Trophoblast cell (in vitro differentiated cells and primary cell): ENCODE data around the gene AGAP1.

Source experiments
- DNase-seq, 2 donors: peaks; one replicate each; pipeline ENCODE4 v3.0.0-alpha.2; 2016
- H2AFZ ChIP-seq: 2 replicates; pipeline ENCODE4 v1.6.1; 2013; ENCODE audit warnings: low read length, moderate library complexity, mild to moderate bottlenecking; ENCODE audit not compliant: insufficient read depth, poor library complexity
- H2AK5ac ChIP-seq: 2 replicates; pipeline ENCODE4 v1.6.1; 2013; ENCODE audit warnings: mild to moderate bottlenecking, low read length
- H2BK120ac ChIP-seq: 2 replicates; pipeline ENCODE4 v1.6.1; 2013; ENCODE audit warnings: low read length, mild to moderate bottlenecking, moderate library complexity; ENCODE audit not compliant: insufficient read depth, poor library complexity
- H2BK12ac ChIP-seq: 2 replicates; pipeline ENCODE4 v1.6.1; 2013; ENCODE audit warnings: mild to moderate bottlenecking, low read length, moderate library complexity
- H2BK5ac ChIP-seq: 2 replicates; pipeline ENCODE4 v1.6.1; 2013; ENCODE audit warnings: low read length, low read depth, moderate library complexity, mild to moderate bottlenecking; ENCODE audit not compliant: poor library complexity
- H3K14ac ChIP-seq: 2 replicates; pipeline ENCODE4 v1.6.1; 2013; ENCODE audit warnings: mild to moderate bottlenecking, low read length
- H3K18ac ChIP-seq: 2 replicates; pipeline ENCODE4 v1.6.1; 2013; ENCODE audit warnings: mild to moderate bottlenecking, low read length
- H3K23ac ChIP-seq: 2 replicates; pipeline ENCODE4 v1.6.1; 2013; ENCODE audit warnings: low read length
- H3K27ac ChIP-seq: 2 replicates; pipeline ENCODE4 v1.5.1; 2013; ENCODE audit warnings: low read depth, mild to moderate bottlenecking, inconsistent platforms, low read length, moderate library complexity
- H3K27me3 ChIP-seq: 2 replicates; pipeline ENCODE4 v1.6.1; 2013; ENCODE audit warnings: inconsistent platforms, mild to moderate bottlenecking, low read length, moderate library complexity; ENCODE audit not compliant: insufficient read depth
- H3K36me3 ChIP-seq, 2 experiments: 1 replicate in 1 of 2; 2 replicates in 1 of 2; pipeline ENCODE4 v1.6.1; 2013; ENCODE audit warnings: low read length in 2 of 2, mild to moderate bottlenecking in 2 of 2, moderate library complexity in 1 of 2; ENCODE audit not compliant: insufficient read depth in 2 of 2, control insufficient read depth in 1 of 2
- H3K4ac ChIP-seq: 2 replicates; pipeline ENCODE4 v1.6.1; 2013; ENCODE audit warnings: low read depth, mild to moderate bottlenecking, low read length, moderate library complexity
- H3K4me1 ChIP-seq, 2 experiments: 1 replicate in 1 of 2; 2 replicates in 1 of 2; pipeline ENCODE4 v1.6.1; 2013; ENCODE audit warnings: low read length in 2 of 2, mild to moderate bottlenecking in 2 of 2, moderate library complexity in 1 of 2; ENCODE audit not compliant: insufficient read depth in 2 of 2, control insufficient read depth in 1 of 2
- H3K4me2 ChIP-seq: 2 replicates; pipeline ENCODE4 v1.6.1; 2013; ENCODE audit warnings: inconsistent platforms, mild to moderate bottlenecking, low read length, moderate library complexity
- H3K4me3 ChIP-seq: 2 replicates; pipeline ENCODE4 v1.5.1; 2013; ENCODE audit warnings: mild to moderate bottlenecking, low read depth, low read length, inconsistent platforms
- H3K79me1 ChIP-seq: one replicate; pipeline ENCODE4 v1.6.1; 2013; ENCODE audit warnings: low read length
- H3K79me2 ChIP-seq: 2 replicates; pipeline ENCODE4 v1.6.1; 2013; ENCODE audit warnings: low read length, mild to moderate bottlenecking; ENCODE audit not compliant: control insufficient read depth, insufficient read depth, poor library complexity
- H3K9ac ChIP-seq: 2 replicates; pipeline ENCODE4 v1.6.1; 2013; ENCODE audit warnings: mild to moderate bottlenecking, low read length
- H3K9me3 ChIP-seq: 2 replicates; pipeline ENCODE4 v1.6.1; 2013; ENCODE audit warnings: low read depth, mild to moderate bottlenecking, control low read depth, inconsistent platforms, low read length; ENCODE audit not compliant: insufficient read depth
- H4K12ac ChIP-seq: 2 replicates; pipeline ENCODE4 v1.6.1; 2013; ENCODE audit warnings: low read depth, mild to moderate bottlenecking, low read length, moderate library complexity
- H4K8ac ChIP-seq: 2 replicates; pipeline ENCODE4 v1.6.1; 2013; ENCODE audit warnings: low read depth, mild to moderate bottlenecking, low read length, moderate library complexity
- H4K91ac ChIP-seq: one replicate; pipeline ENCODE4 v1.6.1; 2013; ENCODE audit warnings: low read depth, mild to moderate bottlenecking, low read length, moderate library complexity
- WGBS: extraction: QIAGEN DNeasy Blood & Tissue Kit; methylation state at CpG from one replicate; pipeline ENCODE4 v1.1.7; 2013; ENCODE audit warnings: missing lambda C conversion rate; ENCODE audit not compliant: insufficient read length, insufficient coverage; ENCODE audit errors: extremely low coverage; 5-methylcytosine and 5-hydroxymethylcytosine counted together

AGAP1 gene

GRCh38 chr2:235497096-235497495 is 3.3 kb downstream of the AGAP1 start:
- H2BK5ac ChIP-seq, result no peak overlapping the region
- H3K23ac ChIP-seq, result no peak overlapping the region
- no CpG with 5 or more reads among the region's 3 CpGs for WGBS

GRCh38 chr2:235498541-235498940 is 4.7 kb downstream of the AGAP1 start:
- Histone ChIP-seq H3K4me3 (no peak overlapping the region), H3K23ac (no peak overlapping the region), H3K9me3 (no peaks in the 10 kb centered on the region), H3K79me2 (peaks cover 30% of the 10 kb centered on the region), H3K9ac (no peak overlapping the region), H3K14ac (no peak overlapping the region), H4K12ac (no peak overlapping the region), H2AK5ac (no peak overlapping the region), H3K27me3 (no peaks in the 10 kb centered on the region), H4K8ac (no peak overlapping the region), H3K4me2 (no peak overlapping the region), H3K18ac (no peak overlapping the region), H3K79me1 (peaks cover 9% of the 10 kb centered on the region), H2BK120ac (no peak overlapping the region), H3K4ac (peak overlapping the region; percentile 4), H3K27ac (no peak overlapping the region), H3K4me1 (peaks cover 30 to 36% of the 10 kb centered on the region in 2 experiments), H2BK12ac (no peak overlapping the region), H2AFZ (no peak overlapping the region), H2BK5ac (no peak overlapping the region), H4K91ac (no peak overlapping the region), H3K36me3 (peaks cover 0 to 2% of the 10 kb centered on the region in 2 experiments)
- WGBS, result no CpG with 5 or more reads among the region's 9 CpGs
- DNase-seq, result peak; percentile 12 to 30

More at GRCh38 chr2:235497096-235497495, 3.3 kb downstream of the AGAP1 start:
- Histone ChIP-seq H3K18ac (no peak overlapping the region), H3K79me1 (peaks cover 15% of the 10 kb centered on the region), H3K36me3 (peaks cover 0 to 2% of the 10 kb centered on the region in 2 experiments), H2AK5ac (no peak overlapping the region), H3K4me3 (no peak overlapping the region), H3K9ac (no peak overlapping the region), H3K9me3 (no peaks in the 10 kb centered on the region), H2BK120ac (no peak overlapping the region), H3K27ac (no peak overlapping the region), H3K4me1 (peaks cover 37 to 38% of the 10 kb centered on the region in 2 experiments), H3K14ac (no peak overlapping the region), H4K8ac (no peak overlapping the region), H4K91ac (no peak overlapping the region), H4K12ac (no peak overlapping the region), H3K79me2 (peaks cover 27% of the 10 kb centered on the region), H3K4me2 (no peak overlapping the region), H3K4ac (peak overlapping the region; percentile 64), H3K27me3 (no peaks in the 10 kb centered on the region), H2BK12ac (no peak overlapping the region), H2AFZ (no peak overlapping the region)
- DNase-seq, result no peak

- Histone ChIP-seq H3K27ac (no peak overlapping the region), H3K23ac (no peak overlapping the region), H3K9ac (no peak overlapping the region), H3K79me2 (peaks cover 30% of the 10 kb centered on the region), H2BK12ac (no peak overlapping the region), H3K27me3 (no peaks in the 10 kb centered on the region), H2BK5ac (no peak overlapping the region), H3K36me3 (peaks cover 0 to 2% of the 10 kb centered on the region in 2 experiments), H3K14ac (no peak overlapping the region), H3K4ac (no peak overlapping the region), H2AFZ (no peak overlapping the region), H3K18ac (no peak overlapping the region), H3K4me1 (peaks cover 30 to 36% of the 10 kb centered on the region in 2 experiments), H4K91ac (no peak overlapping the region), H2BK120ac (no peak overlapping the region), H2AK5ac (no peak overlapping the region), H4K8ac (no peak overlapping the region), H3K9me3 (no peaks in the 10 kb centered on the region), H4K12ac (no peak overlapping the region), H3K4me2 (no peak overlapping the region), H3K4me3 (no peak overlapping the region), H3K79me1 (peaks cover 7% of the 10 kb centered on the region)
- DNase-seq, result peak; percentile 64 to 75
- WGBS, result no CpG with 5 or more reads among the region's 24 CpGs
These were observed 5.3 kb downstream of the AGAP1 start for GRCh38 chr2:235498946-235499812.

GRCh38 chr2:235500110-235500760 is 6.4 kb downstream of the AGAP1 start:
- no peak overlapping the region for H4K8ac ChIP-seq
- no peak overlapping the region for H3K14ac ChIP-seq
- H2AK5ac ChIP-seq, result no peak overlapping the region
- H2BK120ac ChIP-seq, result no peak overlapping the region
- no peaks in the 10 kb centered on the region for H3K27me3 ChIP-seq
- DNase-seq, result no peak
- no CpG with 5 or more reads among the region's 13 CpGs for WGBS
- peaks cover 0 to 2% of the 10 kb centered on the region in 2 experiments for H3K36me3 ChIP-seq
- peaks cover 22% of the 10 kb centered on the region for H3K79me2 ChIP-seq
- no peak overlapping the region for H3K23ac ChIP-seq
- no peak overlapping the region for H3K4me2 ChIP-seq
- no peak overlapping the region for H2AFZ ChIP-seq
- H3K4me3 ChIP-seq, result no peak overlapping the region
- no peak overlapping the region for H4K91ac ChIP-seq
- H3K9ac ChIP-seq, result no peak overlapping the region
- H4K12ac ChIP-seq, result no peak overlapping the region
- H2BK12ac ChIP-seq, result peak overlapping the region; percentile 47
- no peak overlapping the region for H3K18ac ChIP-seq
- peaks cover 30 to 38% of the 10 kb centered on the region in 2 experiments for H3K4me1 ChIP-seq
- H2BK5ac ChIP-seq, result no peak overlapping the region
- no peaks in the 10 kb centered on the region for H3K79me1 ChIP-seq
- peak overlapping the region; percentile 91 for H3K4ac ChIP-seq
- H3K27ac ChIP-seq, result no peak overlapping the region
- H3K9me3 ChIP-seq, result no peaks in the 10 kb centered on the region
